Erythroblast (primary cell): ENCODE data around the gene SLC35F6.

Source experiments
- GATA1 ChIP-seq: IDR thresholded peaks from 2 replicates; pipeline ENCODE4 v1.6.1; 2011; ENCODE audit warnings: low read depth, mild to moderate bottlenecking, control low read depth, low read length, moderate library complexity
- POLR2A ChIP-seq: IDR thresholded peaks from 2 replicates; pipeline ENCODE4 v1.6.1; 2011; ENCODE audit warnings: mild to moderate bottlenecking, low read length

- TF ChIP-seq POLR2A (no peak), GATA1 (no peak)
Observed at GRCh38 chr2:26729311-26729710, 34.8 kb upstream of the SLC35F6 start.
